A673 (cell line): ENCODE data around the gene RBFOX2.

Experiments
- CTCF ChIP-seq: fragments of 300-800, 200-600 bp; sonication (generic); conservative IDR thresholded peaks from 2 replicates; pipeline ENCODE4 v1.5.1; 2017; ENCODE audit warnings: low read depth, mild to moderate bottlenecking, antibody characterized with exemption, low read length, moderate library complexity, mixed read lengths
- EZH2 ChIP-seq: fragments of 200-600 bp; sonication (generic); IDR thresholded peaks from 2 replicates; pipeline ENCODE4 v1.6.1; 2017; ENCODE audit warnings: borderline replicate concordance, low read depth, mild to moderate bottlenecking, mixed read lengths, antibody characterized with exemption, low read length; ENCODE audit not compliant: poor library complexity, severe bottlenecking

- no peak for TF ChIP-seq CTCF
- TF ChIP-seq EZH2 = no peak
These were observed 16.3 kb downstream of the RBFOX2 start for GRCh38 chr22:36012332-36012731.
